Activated CD4-positive, alpha-beta T cell treated with anti-CD3 and anti-CD28 coated beads, Interleukin-2, amount 50 U/mL, for 48 hours (primary cell): ENCODE data around the gene UCN3.

Experiments used
- DNase-seq, 2 experiments: peaks; one replicate each; pipeline ENCODE4 v3.0.0-alpha.2; 2020

Gene UCN3, protein sequence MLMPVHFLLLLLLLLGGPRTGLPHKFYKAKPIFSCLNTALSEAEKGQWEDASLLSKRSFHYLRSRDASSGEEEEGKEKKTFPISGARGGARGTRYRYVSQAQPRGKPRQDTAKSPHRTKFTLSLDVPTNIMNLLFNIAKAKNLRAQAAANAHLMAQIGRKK

DNA sequence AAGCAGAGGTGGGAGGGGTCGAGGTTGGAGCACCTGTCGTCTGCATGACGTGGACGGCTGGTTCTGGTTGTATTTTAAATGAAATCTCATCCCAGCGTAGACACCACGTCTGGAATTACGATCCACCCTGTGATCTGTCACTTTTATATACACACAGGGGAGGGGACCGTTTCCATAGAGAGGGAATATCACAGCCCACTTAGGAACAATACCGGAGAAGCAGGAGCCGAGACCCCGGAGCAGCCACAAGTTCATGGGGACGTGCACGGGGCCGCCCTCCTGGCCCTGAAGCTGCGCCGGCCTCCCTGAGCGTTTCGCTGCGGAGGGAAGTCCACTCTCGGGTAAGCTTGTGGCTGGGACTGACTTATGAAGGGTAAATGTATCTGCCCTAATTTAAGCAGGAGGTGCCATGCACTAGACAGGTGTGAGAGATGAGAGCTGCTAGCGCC is at the start of gene UCN3:
UCN3 (plus strand) TSS at position 77 of the 449 bp plus-strand sequence. CDS start 8,755 bp downstream, outside the sequence.
- DNase-seq = no peak

DNA sequence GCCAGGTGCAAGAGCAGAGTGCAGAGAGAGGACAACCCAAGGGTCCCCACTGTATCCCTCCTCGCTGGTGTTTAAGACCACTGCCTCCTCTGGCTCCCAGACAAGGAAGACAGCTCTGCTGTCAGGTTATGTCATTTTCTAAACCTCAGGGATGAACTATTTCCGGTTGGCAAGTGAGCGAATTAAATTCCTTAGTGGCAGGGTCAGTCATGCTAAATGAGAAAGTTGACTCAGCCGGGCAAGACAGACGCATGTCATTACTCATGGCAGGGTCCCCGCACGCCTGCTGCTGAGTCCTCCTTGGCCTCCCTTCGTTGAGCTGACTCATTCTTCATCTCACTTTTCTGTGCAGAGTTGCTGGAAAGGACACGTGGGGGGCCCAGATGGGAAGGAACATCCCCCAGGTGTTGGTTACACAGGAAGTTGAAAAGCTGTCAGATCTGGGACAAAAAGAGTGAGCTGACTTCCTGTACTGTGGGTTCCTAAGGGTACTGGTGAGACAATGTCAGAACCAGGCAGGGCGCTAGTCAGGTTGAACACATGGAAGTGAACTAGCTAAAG is 47.1 kb upstream of the UCN3 start:
- DNase-seq = peak; percentile 65 to 75

DNA sequence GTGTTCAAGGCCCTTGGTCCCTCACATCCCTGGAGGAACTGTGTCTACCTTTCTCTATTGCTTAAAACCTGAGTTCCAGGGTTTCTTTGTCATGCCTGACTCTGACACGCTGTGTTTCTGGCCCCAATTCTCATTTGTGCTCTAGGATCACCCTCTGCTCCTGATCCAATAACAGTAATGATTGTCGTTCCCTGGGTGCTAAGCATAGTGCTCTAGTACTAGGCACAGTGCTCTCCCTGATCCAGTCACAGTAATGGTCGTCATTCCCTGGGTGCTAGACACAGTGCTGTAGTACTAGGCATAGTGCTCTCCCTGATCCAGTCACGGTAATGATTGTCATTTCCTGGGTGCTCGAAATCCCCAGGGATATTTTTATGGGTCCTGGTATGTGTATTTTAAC is 46.6 kb upstream of the UCN3 start:
- DNase-seq = no peak

DNA sequence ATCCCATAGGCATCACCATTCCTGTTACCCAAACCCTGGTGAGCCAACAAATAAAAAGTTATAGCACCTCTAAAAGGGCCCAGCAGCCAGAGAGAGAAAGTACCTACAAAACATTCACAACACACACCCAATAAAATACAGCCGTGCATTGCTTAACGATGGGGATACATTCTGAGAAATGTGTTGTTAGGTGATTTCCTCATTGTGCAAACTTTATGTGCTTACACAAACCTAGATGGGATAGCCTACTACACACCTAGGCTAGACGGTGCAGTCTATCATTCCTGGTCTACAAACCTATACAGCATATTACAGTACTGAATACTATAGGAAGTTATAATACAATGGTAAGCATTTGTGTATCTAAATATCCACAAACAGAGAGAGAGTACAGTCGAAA is 44.9 kb upstream of the UCN3 start:
- no peak for DNase-seq

DNA sequence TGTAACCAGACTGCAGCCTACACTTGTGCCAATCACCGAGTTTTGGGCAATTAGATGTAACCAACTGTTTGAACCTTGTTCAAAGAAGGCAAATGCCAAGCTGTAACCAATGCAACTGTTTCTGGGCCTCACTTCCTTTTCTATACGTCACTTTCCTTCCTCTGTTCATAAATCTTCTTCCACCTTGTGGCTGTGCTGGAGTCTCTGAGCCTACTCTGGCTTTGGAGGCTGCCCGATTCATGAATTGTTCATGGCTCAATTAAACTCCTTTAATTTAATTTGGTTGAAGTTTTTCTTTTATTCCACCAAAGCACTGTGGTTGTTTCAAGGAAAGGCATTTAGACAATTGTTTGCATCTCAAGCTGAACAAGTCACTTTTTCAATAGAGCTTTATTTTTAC is 43.5 kb upstream of the UCN3 start:
- no peak for DNase-seq

DNA sequence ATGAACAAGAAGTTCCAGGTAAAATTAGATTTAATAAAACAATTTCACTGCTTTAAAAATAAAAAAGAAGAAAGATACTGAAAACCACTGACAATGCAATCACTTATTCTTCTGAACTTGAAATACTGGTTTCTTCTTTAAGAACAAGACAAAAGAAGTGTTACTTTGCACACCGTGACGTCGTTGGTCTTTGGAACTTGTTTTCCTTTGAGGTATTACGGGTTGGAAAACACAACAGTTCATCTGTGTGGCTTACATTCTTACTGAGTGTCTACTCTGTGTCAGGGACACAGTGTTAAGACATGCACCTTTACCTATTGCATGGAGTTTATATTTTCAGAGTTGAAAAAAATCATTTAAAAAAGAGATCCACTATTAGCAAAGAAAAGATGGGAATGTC is 41.3 kb upstream of the UCN3 start:
- DNase-seq = no peak

DNA sequence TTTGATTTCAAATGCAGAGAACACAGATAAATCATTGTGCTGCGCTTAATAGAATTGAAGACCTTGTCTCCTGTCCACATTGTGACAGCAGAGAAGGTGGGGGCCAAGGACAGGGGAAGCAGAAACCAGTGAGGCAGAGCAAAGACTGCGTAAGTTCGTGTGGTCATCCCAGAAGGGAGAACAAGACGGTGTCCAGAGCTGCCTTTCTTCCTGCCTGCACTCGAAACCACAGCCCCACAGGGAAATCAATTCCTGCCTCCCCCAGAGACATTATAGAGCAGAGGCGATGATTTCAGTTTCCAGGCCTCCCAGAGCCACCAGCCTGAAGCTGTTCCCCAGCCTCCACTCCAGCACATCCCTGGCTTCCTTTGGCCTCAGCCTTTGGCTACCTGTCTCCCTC is 39.7 kb upstream of the UCN3 start:
- DNase-seq = no peak

DNA sequence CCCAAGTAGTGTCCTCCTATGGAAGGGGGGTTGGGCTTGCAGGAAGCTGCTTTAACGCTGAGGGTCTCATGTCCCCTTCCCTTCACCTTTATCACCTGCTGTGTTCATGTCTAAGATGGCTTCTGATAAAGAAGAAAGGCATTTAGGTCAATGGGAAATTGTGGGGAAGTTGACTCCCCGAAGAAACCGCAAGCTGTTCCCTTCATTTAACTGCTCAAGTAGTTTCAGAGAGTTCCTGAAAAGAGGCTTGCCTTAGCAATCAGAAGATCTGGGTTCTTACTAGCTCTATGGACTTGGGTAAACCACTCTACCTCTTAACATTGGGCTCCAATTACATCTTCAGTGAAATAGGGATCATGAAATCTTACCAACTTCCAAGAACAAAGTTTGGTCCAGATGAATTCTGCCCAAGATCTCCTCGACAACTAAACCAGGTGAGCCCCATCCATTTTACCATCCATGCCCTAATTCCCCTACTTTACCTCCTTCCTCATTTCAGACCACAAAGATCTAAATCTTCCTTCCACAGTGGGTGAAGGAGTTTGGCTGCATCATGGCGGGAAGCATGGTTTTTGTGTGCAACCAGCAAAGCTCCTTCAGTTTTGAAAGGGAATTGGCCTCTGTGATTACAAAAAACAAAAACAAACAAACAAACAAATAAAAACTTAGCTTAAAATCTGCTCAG is 30.4 kb upstream of the UCN3 start:
- no peak for DNase-seq

DNA sequence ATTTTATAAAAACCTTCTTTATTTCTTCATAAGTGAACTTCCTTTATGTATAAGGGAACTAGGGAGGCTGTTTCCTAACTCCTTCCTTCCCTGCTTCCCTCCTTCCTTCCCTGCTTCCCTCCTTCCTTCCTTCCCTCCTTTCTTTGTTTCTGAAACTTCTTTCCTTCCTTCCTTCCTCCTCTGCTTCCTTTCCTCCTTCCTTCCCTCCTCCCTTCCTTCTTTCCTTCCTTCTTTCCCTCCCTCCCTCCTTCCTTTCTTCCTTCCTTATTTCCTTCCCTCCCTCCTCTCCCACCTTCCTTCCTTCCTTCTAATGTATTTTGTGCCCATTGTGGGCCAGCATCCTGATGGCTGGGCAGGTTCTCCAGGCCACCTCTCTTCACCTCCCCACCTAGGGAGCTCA is 26.8 kb upstream of the UCN3 start:
- DNase-seq = no peak

DNA sequence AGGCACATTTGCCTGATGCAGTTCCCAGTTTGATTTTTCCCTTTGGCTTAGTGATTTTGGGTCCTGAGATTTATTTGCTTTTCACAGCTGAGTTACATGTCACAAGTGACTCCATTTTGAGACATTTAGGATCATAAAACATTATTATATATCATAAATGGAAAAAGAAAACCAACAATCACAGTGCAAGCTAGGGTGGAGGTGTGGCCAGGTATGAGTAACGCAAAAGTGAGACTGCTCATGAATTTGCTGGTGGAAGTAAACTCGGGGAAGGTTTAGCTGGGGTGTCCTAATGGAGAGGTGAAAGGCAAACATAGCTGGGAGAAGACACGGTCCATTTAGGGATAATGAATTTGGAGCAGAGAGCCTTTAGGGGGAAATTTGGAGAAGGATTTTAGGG is 21.7 kb upstream of the UCN3 start:
- DNase-seq = no peak

DNA sequence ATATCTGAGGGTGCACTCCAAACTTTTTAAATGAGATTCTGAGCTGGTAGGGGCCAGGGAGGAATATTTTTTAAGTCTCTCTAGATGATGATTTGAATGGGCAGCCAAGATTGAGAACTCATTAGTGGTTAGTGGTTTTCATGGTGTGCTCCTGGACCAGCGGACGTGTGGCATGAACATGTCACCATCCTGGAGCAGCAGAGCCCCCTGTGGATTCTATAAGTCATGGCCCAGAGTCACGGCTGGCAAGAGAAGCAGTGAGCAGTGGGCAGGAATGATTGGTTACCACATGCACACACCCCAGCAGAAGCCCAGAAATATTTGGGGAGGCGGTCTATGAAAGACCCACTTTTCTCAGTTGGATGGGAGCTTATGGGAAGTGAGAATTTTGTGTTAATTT is 21.2 kb upstream of the UCN3 start:
- DNase-seq = no peak

DNA sequence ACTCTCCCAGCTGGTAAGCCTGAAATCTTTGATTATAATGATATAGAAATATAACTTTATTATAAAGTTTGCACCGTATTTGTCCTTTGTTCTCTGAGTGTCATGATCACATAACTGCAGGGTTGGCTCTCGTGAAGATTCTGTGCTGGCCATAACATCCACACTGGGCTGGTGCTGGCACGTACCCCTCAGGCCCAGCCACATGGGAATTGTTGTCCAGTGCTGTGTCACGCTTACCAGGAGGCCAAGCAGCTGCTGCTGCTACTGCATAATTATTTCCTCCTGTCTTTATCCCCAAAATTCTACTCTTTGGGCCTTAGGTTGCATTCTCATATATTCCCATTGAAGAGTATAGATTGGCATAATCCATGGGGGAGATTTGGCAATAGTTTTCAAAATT is 20.8 kb upstream of the UCN3 start:
- no peak for DNase-seq

DNA sequence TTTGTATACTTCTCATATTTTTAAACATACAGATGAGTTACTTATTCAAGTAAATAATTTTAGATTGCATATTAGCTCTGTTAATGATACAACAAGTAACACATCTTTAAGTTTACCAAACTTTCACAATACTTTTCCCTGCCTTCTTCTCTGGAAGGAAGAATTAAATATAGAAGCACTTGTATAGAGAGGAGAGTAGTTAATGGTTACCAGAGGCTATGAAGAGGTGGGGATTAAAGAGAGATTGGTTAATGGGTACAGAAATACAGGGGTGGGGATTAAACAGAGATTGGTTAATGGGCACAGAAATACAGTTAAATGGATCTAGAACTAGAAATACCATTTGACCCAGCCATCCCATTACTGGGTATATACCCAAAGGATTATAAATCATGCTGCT is 20.0 kb upstream of the UCN3 start:
- DNase-seq = no peak

DNA sequence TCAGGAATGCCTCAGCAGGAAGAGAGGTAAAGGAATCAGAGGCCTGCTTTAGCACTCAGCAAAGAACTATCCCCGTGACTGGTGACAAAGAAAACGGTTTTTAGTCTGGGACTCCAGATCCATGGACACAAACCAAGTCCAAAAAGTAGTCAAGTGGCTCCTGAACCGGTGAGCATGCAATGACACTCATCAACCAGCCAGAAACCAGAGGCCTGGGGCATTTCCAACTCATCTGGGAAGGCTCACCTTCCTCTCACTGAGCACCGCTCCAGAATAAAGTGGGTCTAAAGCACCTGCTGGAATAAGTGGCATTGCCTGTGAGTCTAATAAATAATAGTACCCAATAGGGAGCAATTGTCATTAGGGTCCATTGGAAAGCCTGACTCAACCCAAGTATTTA is 17.9 kb upstream of the UCN3 start:
- no peak for DNase-seq

DNA sequence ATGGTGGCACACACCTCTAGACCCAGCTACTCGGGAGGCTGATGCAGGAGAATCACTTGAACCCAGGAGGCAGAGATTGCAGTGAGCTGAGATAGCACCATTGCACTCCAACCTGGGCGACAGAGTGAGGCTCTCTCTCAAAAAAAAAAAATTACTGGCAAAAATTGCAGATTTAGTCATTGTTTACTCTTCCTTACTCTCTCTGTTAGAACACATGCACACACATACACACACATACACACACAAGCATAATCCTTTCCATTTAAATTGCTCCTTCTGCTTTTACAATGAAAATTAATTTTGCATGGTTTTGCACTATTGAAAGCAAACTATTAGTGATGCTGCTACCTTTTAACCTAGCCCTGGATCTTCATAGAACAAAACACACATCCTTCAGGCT is 15.4 kb upstream of the UCN3 start:
- no peak for DNase-seq

DNA sequence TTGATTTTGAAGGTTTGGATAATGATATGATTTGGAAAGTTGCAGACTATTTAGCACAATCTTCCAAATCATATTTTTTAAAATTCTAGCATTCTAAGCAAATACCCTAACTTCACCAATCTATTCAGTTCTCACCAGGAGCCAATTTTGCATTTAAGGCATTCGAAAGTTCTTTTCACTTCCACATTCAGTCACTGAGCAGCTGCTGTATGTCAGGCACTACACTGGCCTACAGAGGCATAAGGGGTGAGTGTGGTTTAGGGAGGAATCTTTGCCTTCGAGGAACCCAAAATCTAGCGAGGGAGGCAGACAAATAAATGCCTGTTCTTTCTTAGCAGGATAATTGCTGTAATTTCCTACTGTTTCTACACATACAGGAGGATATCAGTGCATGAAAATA is 10.7 kb upstream of the UCN3 start:
- no peak for DNase-seq

DNA sequence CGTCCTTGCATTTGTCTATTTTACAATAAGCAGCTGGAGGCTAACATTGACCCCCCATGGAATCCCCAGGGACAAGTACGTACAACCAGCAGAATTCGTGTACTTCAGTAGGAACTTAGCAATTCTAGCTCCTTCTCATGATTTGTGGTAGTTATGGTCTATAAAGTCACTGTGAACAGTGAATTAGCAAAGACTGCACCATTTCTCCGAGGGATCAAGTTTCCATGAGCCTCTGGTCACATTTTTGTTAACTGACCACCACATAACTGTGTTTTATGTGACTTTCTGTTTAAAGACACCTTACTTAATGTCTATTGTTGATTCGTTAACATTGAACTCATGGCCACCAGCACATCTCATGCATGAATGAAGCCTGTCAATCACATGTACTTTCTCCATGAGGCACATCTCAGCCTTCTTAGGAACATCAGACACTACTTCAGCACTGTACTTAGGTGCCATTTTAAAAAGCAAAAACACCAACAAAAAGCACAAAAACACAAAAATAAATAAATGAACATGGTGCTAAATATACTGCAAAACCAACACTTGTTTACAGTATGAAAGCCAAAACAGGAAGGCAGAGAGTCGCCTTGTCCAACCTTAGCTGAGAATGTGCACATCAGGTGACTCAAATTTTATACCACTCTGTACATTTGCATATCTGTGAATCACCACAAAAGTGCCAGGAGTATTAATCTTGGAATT is 9.0 kb upstream of the UCN3 start:
- no peak for DNase-seq

DNA sequence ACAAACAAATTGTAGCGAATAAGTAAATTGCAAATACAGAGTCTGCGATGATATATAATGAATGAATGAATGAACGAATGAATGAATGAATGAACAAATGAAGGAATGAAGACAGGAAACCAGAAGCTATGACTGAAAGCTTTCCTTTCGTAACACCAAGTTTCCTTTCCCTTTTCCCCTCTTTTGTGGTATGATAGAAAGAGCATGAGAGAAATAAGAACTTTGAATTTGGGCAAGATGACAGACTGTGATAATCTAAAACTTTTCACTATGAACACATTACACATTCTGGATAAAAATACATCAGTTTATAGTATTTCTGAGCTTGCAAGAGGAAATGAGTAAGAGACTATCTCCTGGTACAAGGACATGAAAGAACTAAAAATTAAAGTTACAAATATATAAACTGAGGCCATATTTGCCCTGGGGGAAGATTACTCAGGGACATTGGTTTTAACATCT is 8.4 kb upstream of the UCN3 start:
- no peak for DNase-seq

DNA sequence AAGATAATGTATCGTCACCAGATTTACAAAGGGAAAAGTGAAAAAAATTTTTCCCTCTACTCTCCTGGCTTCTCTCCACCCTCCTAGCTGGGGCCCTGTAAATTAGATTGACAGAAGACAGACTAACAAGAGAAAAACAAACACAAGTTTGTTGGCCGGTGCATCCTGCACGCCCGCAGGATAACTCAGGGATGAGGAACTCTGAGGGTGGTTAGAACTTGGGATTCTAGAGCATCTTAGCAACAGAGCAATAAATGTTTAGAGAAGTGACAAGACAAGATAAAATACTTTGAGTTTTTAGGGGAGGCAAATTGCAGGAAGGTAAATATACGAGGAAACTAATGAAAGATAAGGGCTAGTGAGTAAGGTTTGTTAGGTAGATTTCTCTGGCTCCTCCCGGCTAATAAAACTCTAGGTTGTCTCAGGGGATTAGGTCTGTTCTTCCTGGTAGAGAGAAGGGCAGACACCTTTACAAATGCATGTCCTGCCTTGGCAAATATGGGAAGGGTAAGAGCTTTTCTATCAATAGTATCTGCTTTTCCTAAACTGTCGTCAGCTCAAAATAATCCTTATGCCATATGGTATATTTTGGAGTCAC is 4.3 kb upstream of the UCN3 start:
- no peak for DNase-seq

DNA sequence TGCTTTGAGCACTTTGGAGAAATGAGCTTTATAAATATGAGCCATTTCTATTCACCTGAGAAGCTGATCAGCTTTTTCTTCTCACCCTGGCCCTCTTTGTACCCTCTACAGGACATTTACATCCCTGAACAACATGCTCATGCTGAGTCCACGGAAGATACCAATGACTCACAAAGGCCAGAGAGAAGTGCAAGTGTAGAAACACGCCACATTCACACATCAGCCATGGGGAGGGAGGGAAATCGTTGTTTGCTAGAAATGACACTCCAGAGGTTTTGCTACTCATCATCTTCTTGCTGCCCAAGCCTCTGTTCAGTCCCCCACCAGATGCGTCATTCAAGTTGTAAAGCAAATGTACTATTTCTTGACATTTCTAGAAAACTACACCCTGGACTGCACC is 2.8 kb upstream of the UCN3 start:
- no peak for DNase-seq

DNA sequence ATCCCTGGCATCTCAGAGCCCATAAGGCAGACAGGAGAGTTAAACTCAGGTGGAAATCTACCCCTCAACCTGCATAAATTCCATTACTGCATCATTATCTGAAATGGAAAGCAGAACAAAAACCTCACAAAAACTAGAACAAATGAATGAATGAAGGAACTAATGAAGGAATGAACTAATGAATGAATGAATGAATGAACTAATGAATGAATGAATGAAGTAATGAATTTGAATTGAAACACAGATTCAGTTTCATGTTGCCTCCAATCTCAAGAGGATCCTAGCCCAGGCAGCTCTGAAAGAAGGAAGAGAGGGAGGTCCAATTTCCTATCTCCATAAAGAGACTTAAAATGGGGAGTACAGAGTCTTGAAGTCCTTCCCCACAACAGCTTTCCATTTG is 1.9 kb upstream of the UCN3 start:
- no peak for DNase-seq

DNA sequence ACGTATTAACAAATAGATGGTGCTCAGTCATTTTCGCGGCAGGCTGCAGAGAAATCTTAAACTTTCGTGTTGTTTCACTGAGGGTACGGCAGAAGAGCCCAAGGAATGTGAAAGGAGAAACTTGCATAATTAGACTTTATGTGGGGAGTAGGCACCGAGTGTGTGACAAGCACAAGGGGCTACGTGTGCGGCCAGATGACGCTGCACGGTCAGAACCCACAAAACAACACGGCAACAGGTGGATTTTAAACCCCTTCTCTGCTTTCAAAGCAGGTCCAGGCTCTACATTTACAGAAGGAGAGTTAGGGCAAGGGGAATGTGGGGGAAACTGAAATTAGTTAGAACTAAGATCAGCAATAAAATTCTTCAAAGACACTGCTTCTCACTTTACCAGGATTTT is 392 bp upstream of the UCN3 start:
- DNase-seq = no peak

DNA sequence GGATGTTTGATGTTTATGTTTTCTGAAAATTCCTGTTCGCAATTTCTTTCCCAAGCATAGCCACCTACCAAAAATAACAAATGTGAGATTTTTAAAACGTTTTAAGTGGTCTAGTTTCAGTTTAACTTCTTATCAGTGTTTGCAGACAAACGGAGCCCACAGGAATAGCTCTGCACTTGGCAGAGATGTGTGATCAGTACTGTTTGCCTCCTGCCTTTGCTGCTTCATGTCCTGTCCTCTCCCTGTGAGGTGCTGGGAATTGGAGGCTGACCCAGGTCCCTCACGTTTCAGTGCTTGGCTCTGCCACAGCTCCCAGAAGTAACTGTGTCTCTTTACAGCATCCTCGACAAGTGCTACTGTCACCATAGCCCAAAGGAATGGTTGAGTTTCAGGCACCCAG is 1.2 kb downstream of the UCN3 start:
- DNase-seq = no peak
